Esophagus muscularis mucosa (tissue), 4 donors: Measurements from ENCODE around the gene HPS4. TPM values are rescaled to one million over a fixed set of nuclear protein-coding genes. Genes with fewer than 3 reads are reported as not detected.

ENCODE experiments used
- DNase-seq: peaks from one replicate; pipeline ENCODE4 v3.0.0-alpha.2; 2017; ENCODE audit errors: extremely low spot score
- H3K27ac ChIP-seq, 4 donors: fragments of 200-600 bp; sonication (generic); replicated peaks in 1 of 4; 1 replicate in 3 of 4; 2 replicates in 1 of 4; pipeline ENCODE4 v1.5.1; 2016 to 2019; ENCODE audit warnings: mild to moderate bottlenecking in 1 of 4
- H3K27me3 ChIP-seq, 4 donors: fragments of 200-600 bp; sonication (generic); one replicate each; pipeline versions ENCODE4 v1.5.1 to v1.6.0; 2016 to 2019
- H3K36me3 ChIP-seq, 4 donors: fragments of 200-600 bp; sonication (generic); one replicate each; pipeline ENCODE4 v1.5.1; 2016 to 2019
- H3K4me1 ChIP-seq, 4 donors: fragments of 200-600 bp; sonication (generic); one replicate each; pipeline ENCODE4 v1.5.1; 2016 to 2019
- H3K4me3 ChIP-seq, 4 donors: fragments of 200-600 bp; sonication (generic); 1 replicate in 2 of 4; 2 replicates in 2 of 4; pipeline ENCODE4 v1.5.1; 2016 to 2019; ENCODE audit warnings: mild to moderate bottlenecking in 4 of 4, moderate library complexity in 1 of 4
- H3K9me3 ChIP-seq, 4 donors: fragments of 200-600 bp; sonication (generic); 1 replicate in 3 of 4; 2 replicates in 1 of 4; pipeline ENCODE4 v1.5.1; 2016 to 2019
- CTCF ChIP-seq, 3 experiments: fragments of 200-600 bp in 2 of 3; fragments of 450-650 bp in 1 of 3; sonication (generic) in 2 of 3; IDR thresholded peaks; one replicate each; pipeline ENCODE4 v1.5.1; 2017 to 2019; ENCODE audit warnings: antibody characterized with exemption in 3 of 3, mild to moderate bottlenecking in 2 of 3, moderate library complexity in 1 of 3
- EP300 ChIP-seq: sonication (generic); formaldehyde crosslinking; IDR thresholded peaks from one replicate; pipeline ENCODE4 v1.6.1; 2017; ENCODE audit warnings: antibody characterized with exemption
- POLR2A ChIP-seq: fragments of 450-650 bp; IDR thresholded peaks from one replicate; pipeline ENCODE4 v1.6.1; 2017; ENCODE audit warnings: antibody characterized with exemption, moderate library complexity, mild to moderate bottlenecking, low read depth
- POLR2AphosphoS5 ChIP-seq, 2 donors: sonication (generic); formaldehyde crosslinking; IDR thresholded peaks; one replicate each; pipeline ENCODE4 v1.6.1; 2017; ENCODE audit warnings: antibody characterized with exemption in 2 of 2
- WGBS: methylation state at CpG from one replicate; pipeline ENCODE4 v1.1.5; 2018; 5-methylcytosine and 5-hydroxymethylcytosine counted together
- intact Hi-C: fragments of 100-400 bp; cut with DNase I; formaldehyde crosslinking; loops from one replicate; pipeline ENCODE4 v1.15.1; 2023
- total RNA-seq, 4 donors: library from RNA; depleted of rRNA; stranded (reverse); fragments of >200 nt; gene quantifications; one replicate each; pipeline versions ENCODE4 v1.1.0 to v1.2.1, GENCODE V29; 2016

Gene HPS4
- total RNA-seq, 4 donors from 2014 or later, result 15.4 to 17.9 (median 17.5) TPM

DNA sequence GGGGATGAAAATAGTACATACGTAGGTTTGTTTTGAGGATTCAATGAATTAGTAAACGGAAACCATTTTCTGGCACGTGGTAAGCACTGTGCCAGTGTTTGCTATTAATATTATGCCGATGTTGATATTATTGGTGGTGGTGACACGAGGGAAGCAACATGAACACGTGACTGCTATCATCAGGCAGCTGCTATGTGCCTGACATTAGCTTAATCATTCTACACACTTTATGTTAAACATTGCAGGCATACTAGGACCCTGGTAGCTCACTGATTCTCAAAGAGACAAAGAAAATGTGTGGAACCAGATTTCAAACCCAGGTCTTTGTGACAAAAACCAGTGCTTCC lies 750 bp upstream of the HPS4 start:
- WGBS, result 10% methylated on average over 6 of the region's 6 CpGs
- H3K4me3 ChIP-seq, result peak overlapping the region; percentile 76 to 98 (median 97)
- TF ChIP-seq POLR2A, result no peak
- TF ChIP-seq EP300, result no peak
- no peak for TF ChIP-seq CTCF (IDR thresholded peaks at IDR 0.05)
- no peak for TF ChIP-seq POLR2AphosphoS5 (IDR thresholded peaks at IDR 0.05)
- no peaks in the 10 kb centered on the region for H3K27me3 ChIP-seq
- H3K9me3 ChIP-seq, result no peaks in the 10 kb centered on the region
- peaks cover 13 to 36% (median 26%) of the 10 kb centered on the region in 4 donors for H3K36me3 ChIP-seq
- peak overlapping the region; percentile 88 to 96 (median 94) for H3K27ac ChIP-seq
- H3K4me1 ChIP-seq, result peaks cover 49 to 62% (median 58%) of the 10 kb centered on the region in 4 donors
- intact Hi-C loops, result loop anchor here (2.0 kb wide), 1 partner anchor 26 kb away; no protein-coding TSS in a partner anchor
- no peak for DNase-seq

DNA sequence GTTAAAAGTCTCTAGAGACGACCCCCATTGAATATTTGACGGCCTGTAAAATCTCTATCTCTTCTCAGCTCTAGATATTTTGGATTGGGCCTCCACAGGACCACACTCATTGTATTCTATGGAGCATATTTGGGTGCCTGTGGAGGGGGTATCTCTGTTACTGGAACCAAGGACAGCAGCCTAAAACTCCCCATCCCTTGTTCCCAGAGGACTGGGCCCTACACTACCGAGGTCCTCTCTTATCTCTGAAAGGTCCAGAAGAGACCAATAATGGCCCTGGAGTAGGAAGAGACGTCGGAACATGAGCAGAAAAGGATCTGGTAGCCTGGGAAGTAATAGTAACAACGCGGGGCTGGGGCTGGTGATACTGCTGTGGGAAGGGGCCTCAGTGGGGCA lies 542 bp downstream of the HPS4 start:
- intact Hi-C loops, result no loop called here

DNA sequence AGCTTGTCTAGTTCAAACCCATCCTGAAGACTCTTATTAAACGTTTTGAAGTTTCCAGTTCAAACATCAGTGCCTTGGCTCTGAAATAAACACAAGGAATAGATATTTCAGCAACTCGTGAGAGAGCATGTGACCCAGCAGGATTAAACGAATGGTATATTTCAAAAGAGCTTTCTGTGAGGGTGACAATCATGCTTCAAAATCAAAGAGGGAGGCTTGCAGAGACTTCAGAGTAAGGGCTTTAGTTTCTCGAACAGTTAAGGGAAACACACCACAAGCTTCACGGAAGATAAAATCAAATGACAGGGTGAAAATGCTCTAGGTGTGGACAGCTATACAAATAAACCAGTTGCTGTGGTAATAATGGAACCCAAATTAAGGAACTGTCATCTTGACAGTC lies 1.4 kb downstream of the HPS4 start:
- no peaks in the 10 kb centered on the region for H3K9me3 ChIP-seq
- H3K27me3 ChIP-seq, result no peaks in the 10 kb centered on the region
- no peak for DNase-seq
- peaks cover 5 to 27% (median 13%) of the 10 kb centered on the region in 4 donors for H3K36me3 ChIP-seq
- no peak overlapping the region for H3K27ac ChIP-seq
- peaks cover 51 to 69% (median 61%) of the 10 kb centered on the region in 4 donors for H3K4me1 ChIP-seq
- 55% methylated on average over 5 of the region's 5 CpGs for WGBS
- intact Hi-C loops, result no loop called here
- no peak overlapping the region for H3K4me3 ChIP-seq
- no peak for TF ChIP-seq POLR2A
- TF ChIP-seq POLR2AphosphoS5 (IDR thresholded peaks at IDR 0.05), result no peak
- TF ChIP-seq CTCF (IDR thresholded peaks at IDR 0.05), result no peak
- TF ChIP-seq EP300, result no peak

More for the DNA sequence above, 542 bp downstream of the HPS4 start:
- H3K4me1 ChIP-seq, result peaks cover 51 to 69% (median 61%) of the 10 kb centered on the region in 4 donors
- no peaks in the 10 kb centered on the region for H3K27me3 ChIP-seq
- H3K27ac ChIP-seq, result peak overlapping the region; percentile 88 to 96 (median 94)
- peaks cover 6 to 27% (median 14%) of the 10 kb centered on the region in 4 donors for H3K36me3 ChIP-seq
- WGBS, result 11% methylated on average over 7 of the region's 7 CpGs
- H3K4me3 ChIP-seq, result peak overlapping the region; percentile 76 to 98 (median 97)
- TF ChIP-seq POLR2AphosphoS5 (IDR thresholded peaks at IDR 0.05) (no peak), EP300 (no peak), POLR2A (no peak), CTCF (IDR thresholded peaks at IDR 0.05) (no peak)
- no peak for DNase-seq
- H3K9me3 ChIP-seq, result no peaks in the 10 kb centered on the region

DNA sequence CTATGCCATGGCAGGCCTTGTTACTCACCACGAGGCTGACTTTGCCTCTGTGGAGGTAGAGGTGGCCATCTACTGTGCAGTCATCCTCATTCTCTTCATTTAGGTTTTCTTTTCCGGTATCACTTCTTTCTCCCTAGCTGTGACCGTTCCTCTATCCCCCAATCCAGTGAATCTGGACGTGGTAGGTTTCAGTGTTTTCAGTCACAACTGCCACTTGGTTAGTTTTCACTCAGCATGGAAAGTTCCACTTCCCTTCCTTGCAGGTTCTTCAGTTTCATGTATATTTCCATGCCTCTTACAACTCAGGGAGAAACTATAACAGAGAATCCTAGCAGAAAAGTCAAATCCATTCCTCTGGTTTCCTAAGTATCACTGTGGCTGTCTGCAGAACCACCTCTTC lies 1.9 kb downstream of the HPS4 start:
- intact Hi-C loops, result no loop called here
- H3K4me1 ChIP-seq, result peaks cover 51 to 69% (median 61%) of the 10 kb centered on the region in 4 donors
- no peak for DNase-seq
- 64% methylated on average over 4 of the region's 4 CpGs for WGBS
- TF ChIP-seq POLR2AphosphoS5 (IDR thresholded peaks at IDR 0.05), result no peak
- no peak for TF ChIP-seq CTCF (IDR thresholded peaks at IDR 0.05)
- no peak for TF ChIP-seq POLR2A
- no peak for TF ChIP-seq EP300
- H3K36me3 ChIP-seq, result peaks cover 10 to 28% (median 14%) of the 10 kb centered on the region in 4 donors
- no peak overlapping the region for H3K27ac ChIP-seq
- H3K27me3 ChIP-seq, result no peaks in the 10 kb centered on the region
- H3K9me3 ChIP-seq, result no peaks in the 10 kb centered on the region
- H3K4me3 ChIP-seq, result no peak overlapping the region

DNA sequence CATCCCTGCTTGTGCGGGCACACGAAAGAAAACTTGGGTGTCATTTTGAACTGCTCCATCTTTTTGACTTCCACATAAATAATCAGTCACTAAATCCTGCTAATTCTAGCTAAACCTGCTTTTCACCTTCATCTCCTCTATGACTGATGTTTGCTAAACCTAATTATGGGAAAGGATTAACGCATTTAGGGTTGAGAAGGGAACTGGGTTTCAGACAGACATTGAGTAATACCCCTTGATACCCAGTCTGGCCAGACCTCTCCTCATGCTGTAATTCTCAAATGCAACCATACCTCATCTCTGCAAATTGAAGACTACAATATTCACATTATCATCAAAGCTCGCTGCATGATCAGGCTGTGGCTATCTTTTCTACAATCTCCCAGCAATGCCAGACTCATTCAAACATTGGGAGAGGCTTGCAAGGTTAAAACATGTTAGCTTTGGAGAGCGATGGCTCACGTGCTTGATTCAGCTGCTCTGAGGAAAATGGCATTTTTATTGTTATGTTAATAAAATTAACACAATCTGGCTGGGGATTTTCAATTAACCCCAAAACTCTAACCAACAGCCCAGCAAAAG lies 2.4 kb downstream of the HPS4 start:
- H3K4me1 ChIP-seq, result peaks cover 51 to 69% (median 61%) of the 10 kb centered on the region in 4 donors
- no peaks in the 10 kb centered on the region for H3K9me3 ChIP-seq
- intact Hi-C loops, result no loop called here
- no peaks in the 10 kb centered on the region for H3K27me3 ChIP-seq
- no peak overlapping the region for H3K4me3 ChIP-seq
- 71% methylated on average over 6 of the region's 6 CpGs for WGBS
- no peak for DNase-seq
- peaks cover 15 to 28% (median 19%) of the 10 kb centered on the region in 4 donors for H3K36me3 ChIP-seq
- H3K27ac ChIP-seq, result no peak overlapping the region
- TF ChIP-seq POLR2AphosphoS5 (IDR thresholded peaks at IDR 0.05) (no peak), POLR2A (no peak), EP300 (no peak), CTCF (IDR thresholded peaks at IDR 0.05) (no peak)
